DMS 273 (cell line): ENCODE results near the gene SV2C.

Source experiments
- DNase-seq: peaks from one replicate; lab custom pipeline; 2025; ENCODE audit not compliant: unreplicated experiment; lab: John Stamatoyannopoulos, UW

SV2C gene

GRCh38 chr5:76250463-76250862 lies 167.3 kb downstream of the SV2C start:
- no peak for DNase-seq

- no peak for DNase-seq
These were observed 168.5 kb downstream of the SV2C start for GRCh38 chr5:76251656-76252055.

GRCh38 chr5:76252437-76252836 lies 169.3 kb downstream of the SV2C start:
- DNase-seq: no peak

DNA sequence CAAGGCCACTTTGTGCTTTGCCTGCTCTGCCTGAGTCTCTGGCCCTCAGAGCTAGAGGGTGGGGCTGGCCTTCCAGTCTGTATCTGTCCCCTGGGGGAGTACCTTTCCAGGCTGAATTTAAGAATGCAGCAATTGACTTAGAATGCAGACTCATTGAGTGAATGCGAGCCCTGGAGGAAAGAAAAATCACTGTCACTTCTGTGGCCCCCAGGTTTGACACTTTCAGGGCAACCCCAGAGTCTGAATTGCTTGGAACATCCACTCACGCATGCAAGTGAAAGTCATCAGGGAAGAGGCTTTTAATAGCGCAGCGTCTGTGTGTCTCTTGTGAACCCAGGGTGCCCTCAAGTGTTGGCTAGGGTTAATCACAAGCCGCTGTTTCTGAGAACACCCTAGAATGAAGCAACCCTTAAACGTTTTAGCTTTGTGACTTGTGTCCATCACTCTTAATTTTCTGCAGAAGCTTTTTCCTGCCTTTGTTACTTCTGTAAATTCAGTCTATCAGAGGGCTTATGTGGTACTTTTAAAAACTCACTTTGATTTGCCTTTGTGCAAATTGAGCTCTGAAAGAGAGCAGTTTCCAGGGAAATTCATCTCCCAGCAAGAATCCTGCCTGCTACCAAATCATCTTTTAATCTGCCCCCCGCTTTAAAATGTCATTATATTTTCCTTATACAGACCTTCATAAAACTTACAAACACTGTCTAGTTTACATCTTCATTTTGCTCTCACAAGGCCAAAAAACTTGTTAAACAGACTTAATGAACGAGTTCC lies 173.1 kb downstream of the SV2C start:
- peak; percentile 86 for DNase-seq

DNA sequence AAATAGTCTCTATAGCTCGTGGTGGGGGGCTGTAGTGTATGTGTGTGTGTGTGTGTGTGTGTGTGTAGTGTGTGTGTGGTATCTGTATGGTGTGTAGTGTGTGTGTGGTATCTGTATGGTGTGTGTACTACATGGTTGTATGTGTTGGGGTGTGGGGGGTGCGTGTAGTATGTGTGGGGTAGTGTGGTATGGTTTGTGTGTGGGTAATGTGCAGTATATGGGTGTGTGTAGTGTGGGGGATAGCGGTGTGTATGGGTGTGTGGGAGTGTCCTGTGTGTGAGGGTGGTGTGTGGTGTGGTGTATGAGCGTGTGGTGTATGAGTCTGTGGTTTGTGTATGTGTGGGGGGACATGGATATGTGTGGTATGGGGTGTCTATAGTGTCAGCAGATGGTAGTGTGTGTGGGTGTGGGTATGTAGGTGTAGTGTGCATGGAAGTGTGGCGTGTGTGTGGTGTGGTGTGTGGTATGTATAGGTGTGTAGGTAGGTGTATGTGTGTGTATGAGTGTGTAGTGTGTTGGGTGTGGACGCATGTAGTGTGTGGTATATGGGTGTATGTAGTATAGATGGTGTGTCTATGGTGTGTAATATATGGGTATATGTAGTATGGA lies 174.1 kb downstream of the SV2C start:
- DNase-seq: no peak

DNA sequence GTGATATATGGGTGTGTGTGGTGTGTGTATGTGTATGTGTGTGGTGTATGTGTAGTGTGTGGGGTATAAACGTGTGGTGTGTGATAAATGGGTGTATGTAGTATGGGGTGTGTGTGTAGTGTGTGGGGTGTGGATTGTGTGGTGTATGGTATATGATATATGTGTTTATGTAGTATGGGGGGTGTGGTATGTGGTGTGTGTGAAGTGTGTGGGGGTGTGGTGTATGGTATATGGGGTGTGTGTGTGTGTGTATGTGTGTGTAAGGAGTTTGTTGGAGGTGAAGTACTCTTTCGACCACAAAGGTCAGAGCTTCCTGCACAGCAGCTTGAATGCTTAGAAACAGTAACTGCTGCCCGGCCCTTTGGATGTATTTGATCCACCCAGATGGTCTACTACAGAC lies 174.7 kb downstream of the SV2C start:
- no peak for DNase-seq

DNA sequence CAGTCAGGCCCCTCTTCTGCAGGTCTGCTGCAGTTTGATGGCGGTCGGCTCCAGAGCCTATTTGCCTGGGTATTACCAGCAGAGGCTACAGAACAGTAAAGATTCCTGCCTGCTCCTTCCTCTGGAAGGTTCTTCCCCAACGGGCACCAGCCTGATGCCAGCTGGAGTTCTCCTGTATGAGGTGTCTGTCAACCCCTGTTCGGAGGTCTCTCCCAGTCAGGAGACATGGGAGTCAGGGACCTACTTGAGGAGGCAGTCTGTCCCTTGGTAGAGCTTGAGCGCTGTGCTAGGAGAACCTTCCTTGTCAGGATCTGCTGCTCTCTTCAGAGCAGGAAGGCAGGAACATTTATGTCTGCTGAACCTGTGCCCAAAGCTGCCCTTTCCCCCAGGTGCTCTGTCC lies 181.5 kb downstream of the SV2C start:
- DNase-seq: no peak

DNA sequence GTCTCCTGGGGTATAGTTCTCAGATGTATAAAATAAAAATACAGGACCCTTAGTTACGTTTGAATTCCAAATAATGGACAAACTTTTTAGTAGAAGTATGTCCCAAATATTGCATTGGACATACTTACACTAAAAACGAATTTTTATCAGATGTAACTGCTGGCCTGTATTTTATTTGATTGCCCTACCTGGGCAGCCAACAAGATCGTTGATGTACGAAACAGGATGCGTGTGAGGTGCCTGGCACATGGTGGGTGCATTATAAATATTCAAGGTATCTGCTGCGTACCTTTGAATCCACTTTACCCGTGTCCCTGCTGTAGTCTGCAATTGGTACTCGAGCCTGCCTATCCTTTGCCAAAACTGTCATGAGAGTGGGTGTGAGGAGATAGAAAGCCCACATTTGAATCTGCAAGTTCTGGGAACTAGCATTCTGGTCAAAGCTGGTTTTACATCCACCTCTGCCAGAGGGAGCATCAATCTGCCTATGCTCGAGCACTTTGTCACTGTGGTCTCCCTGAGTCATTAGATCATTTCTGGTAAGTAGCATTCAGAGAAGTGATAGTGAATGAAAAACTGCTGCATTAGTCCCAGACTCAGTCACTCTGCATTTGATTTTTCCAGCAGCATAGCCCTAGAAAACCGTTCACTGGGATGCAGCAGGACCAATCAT lies 186.2 kb downstream of the SV2C start:
- no peak for DNase-seq

GRCh38 chr5:76269932-76270610 lies 186.9 kb downstream of the SV2C start:
- DNase-seq: no peak

- no peak for DNase-seq
These were observed 188.7 kb downstream of the SV2C start for GRCh38 chr5:76271836-76272235.

GRCh38 chr5:76273206-76273885 lies 190.2 kb downstream of the SV2C start:
- no peak for DNase-seq

GRCh38 chr5:76274571-76274970 lies 191.4 kb downstream of the SV2C start:
- DNase-seq: no peak

DNA sequence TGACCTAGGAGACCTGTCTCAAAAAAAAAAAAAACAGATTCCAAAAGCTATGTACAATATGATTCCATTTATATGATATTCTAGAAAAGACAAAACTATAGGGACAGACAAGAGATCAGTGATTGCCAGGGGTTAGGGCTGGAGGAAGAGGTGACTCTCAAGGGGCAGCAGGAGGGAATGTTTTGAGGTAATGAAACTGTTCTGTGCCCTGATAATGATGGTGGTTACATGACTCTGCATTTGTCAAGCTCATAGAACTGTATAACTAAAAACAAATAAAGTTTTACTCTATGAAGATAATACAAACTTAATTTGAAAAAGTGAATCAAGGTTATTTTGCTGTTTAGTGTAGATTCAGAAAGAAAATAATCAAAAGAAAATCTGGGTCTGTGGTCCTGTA lies 194.6 kb downstream of the SV2C start:
- no peak for DNase-seq

DNA sequence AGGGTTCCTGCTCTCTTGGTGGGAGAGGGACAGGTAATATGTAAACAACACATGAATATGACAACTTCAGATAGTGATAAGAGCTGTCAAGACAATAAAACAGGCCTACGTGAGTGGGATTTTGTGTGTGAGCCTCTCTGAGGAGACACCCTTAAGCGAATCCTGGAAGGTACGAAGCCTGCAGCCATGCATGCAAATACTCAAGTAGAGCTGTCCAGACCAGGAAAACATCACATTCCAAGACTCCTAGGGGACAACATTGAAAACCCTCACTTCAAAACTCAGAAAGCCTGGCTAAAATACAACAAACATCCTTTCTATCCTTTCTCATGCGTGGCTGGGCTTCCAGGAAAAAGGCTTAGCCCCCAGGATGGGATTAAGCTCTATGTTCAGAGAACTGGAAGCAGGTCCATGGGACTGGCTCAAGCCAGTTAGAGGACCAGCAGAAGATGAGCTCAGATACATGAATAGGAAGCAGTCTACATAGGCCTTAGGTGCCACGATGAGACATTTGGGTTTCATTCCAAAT lies 195.1 kb downstream of the SV2C start:
- no peak for DNase-seq

DNA sequence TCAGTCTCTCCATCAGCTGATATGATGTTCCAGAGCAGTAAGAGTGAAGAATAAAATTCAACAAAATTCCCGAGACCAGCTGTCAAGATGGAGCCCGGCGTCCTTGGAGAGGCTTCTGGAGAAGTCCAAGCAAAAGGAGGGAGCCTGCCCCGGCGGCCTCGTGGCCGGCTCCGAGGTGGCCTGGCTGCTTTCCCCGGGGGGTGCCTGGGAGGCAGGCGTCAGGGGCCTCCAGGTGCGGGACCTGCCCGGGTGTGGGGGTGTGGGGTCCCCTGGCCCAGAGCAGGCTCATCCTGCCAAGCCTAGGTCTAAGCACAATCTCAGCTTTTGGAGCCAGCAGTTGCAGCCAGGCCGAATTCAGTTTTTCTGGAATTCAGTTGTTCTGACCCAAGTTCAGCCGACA lies 197.3 kb downstream of the SV2C start:
- DNase-seq: no peak

- DNase-seq: no peak
These were observed 200.5 kb downstream of the SV2C start for GRCh38 chr5:76283670-76284069.

- no peak for DNase-seq
These were observed 206.5 kb downstream of the SV2C start for GRCh38 chr5:76289692-76290091.

DNA sequence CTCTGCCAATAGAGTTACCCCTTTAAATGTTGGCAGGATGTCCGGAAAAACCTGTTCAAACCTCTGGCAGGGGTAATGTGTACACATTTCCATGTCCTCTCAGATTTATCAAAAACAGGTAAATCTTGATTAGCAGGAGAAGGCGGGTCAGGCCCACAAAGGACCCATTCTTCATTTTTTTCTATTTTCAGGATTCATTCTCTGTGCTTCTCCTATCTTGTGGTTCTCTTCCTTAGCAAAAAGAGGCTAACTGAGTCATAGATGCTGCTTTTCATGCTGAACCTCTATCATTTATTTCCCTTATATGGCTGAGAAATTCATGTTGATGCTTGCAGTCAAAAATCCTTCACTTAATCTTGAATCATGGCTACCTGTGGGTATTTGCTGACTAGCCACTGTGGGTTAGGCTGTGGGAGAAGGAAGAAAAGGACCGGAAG lies 207.2 kb downstream of the SV2C start:
- DNase-seq: no peak

GRCh38 chr5:76291305-76292077 lies 208.3 kb downstream of the SV2C start:
- DNase-seq: peak; percentile 29
